Fibroblast of upper back skin (primary cell): ENCODE data around the gene PLXDC2.
"Not testable (repeated sequence)": the region's sequence is repeated elsewhere in the genome, so short reads cannot be mapped to it uniquely, and the experiment has no call there.

Experiments used
- DNase-seq: peaks from one replicate; pipeline ENCODE4 v3.0.0-alpha.2; 2013

Gene PLXDC2

DNA sequence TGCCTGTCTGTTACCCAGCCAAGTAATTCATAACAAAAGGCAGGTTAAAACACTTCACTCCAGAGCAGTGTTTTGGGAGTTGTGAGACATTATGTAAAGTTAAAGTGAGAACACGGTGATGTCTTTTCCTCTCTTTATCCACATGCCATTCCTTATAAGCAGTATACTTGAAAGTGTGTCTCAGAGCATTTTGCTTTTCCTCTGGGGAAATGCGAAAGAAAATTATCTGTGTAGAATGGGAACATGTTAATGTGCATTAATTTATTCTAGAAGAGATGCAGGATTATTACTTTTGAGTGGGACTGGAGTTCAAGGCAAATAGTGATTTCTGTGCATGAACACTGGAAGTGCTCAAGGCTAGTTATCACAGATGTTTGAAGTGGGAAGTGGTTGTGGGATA, 170.4 kb downstream of the PLXDC2 start:
- no peak for DNase-seq

DNA sequence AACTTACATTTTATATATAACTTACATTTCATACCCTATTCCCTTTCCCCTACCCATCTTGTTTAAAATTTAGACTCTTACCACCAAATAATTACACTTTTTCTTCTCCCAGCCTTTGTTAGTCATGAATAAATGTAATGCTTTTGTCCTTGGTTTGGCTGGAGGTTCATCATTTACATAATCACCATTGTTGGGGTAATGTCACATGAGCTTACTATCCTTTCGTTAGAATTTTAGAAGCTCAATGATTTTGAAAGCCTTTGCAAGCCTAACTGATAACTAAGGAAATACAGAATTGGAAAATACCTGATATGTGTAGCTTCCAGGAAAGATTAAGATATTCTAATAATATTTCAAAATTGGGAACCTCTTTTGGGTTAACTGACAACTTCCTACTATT, 171.7 kb downstream of the PLXDC2 start:
- DNase-seq, result no peak

DNA sequence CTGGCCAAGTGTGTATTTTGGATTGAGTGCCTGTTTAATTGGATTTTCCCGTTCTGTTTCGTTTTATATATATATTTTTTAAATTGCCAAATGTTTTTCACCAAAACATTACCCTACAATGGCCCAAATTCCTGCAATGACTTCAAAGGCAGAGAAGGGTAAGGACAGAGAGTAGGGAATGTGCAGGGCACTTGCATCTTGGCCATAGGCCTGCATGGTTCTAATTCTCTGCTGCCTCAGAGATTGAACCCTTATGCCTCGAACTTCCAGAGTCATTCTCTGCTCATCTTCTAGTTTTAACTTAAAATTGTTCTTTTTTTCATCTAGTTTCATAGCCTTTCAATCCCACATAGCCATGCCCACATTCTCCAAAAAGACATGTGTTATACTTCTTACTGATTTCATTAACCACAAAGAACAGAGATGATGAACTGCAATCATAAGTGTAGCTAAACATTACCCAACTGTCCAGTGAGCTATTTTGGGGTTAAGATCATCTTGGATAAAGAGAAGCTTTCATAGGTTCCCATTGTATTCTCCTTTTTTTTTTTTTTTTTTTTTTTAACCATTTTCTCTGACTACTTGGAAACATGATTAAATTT, 177.6 kb downstream of the PLXDC2 start:
- peak; percentile 81 for DNase-seq

DNA sequence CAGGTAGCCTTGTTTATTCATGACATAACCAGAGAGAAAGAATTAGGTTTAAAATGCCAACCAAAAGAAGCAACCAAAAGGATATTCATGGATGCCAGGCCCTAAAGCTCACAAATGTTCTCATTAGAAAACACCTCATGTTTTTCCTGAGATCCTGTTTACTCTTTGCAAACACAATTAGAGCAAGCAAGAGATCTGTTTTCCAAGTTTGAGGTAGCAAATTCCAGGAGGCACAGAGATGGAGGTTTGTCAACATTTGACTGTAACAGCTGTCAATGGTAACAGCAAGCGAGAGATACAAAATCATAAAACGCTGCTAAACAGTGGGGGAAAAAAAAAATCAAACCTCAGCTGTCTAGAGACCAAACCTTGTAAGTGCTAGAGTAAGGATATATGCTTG, 182.2 kb downstream of the PLXDC2 start:
- no peak for DNase-seq

DNA sequence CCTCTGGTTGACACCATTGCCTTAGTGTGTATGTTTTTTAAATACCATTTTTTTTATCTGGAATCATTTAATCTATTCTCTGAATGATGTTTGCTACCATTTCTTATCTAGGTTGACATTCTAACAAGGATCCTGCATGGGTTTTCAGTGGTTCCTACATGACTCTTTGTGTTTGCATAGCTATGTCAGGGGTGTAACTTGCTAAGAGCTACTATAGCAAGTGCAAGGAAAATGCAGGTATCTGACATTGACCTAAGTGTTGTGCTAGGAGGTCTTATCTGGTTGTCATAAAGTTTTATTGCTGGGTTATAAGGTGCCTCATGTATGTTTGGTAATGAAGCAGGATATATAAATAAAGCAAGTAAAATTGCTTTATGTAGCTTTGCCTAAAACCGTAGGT, 183.2 kb downstream of the PLXDC2 start:
- no peak for DNase-seq

DNA sequence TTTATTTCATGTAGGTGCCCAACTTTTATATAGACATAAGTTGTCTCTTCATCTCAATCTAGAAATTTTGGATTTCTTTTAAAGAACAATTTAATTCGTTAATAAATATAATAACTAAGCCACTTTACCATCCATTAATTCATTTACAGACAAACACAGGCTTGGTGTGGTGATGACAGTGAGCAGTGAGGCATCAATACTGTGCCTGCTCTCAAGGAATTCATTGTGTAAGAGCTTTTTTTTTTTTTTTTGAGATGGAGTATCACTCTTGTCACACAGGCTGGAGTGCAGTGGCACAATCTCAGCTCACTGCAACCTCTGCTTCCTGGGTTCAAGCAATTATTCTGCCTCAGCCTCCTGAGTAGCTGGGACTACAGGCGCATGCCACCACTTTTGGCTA, 185.8 kb downstream of the PLXDC2 start:
- not testable (repeated sequence) for DNase-seq

DNA sequence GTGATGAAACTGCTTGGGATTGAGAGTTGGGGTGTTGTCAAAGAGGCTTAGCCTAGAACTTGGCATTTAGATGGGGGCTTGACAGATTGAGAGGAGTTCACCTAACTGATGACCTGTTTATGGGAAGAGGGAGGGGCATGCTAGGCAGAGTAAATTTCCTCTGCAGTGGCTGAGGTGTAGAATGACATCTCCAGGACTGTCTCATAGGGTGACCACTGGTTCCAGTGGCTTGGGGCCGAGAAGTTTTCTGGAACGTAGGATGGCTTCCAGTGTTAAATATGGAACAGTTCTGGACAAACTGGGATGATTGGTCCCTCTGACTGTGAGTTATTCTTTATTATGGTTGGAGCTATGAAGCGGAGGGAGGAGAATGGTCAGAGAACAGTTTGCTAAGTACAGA, 186.4 kb downstream of the PLXDC2 start:
- no peak for DNase-seq

DNA sequence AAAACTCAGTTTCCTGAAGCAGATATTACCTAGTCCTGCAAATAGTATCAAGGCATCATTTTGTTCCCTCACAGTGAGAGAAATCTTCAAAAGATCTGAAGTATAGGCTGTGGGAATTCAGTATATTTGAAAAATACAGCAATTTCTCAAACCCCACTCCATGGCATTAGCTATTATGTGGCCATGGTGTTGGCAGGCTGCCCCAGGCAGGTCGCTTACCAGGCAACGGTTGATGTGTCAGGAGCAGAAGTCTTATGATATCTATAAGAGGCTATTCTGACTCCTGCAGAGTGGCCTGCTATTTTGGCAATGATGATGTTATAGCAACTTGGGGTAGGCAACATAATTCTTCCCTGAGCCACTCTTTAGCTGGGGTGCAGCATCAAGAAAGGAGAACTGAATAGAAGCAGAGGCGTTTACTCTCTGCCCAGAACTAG, 187.9 kb downstream of the PLXDC2 start:
- DNase-seq, result peak; percentile 53

DNA sequence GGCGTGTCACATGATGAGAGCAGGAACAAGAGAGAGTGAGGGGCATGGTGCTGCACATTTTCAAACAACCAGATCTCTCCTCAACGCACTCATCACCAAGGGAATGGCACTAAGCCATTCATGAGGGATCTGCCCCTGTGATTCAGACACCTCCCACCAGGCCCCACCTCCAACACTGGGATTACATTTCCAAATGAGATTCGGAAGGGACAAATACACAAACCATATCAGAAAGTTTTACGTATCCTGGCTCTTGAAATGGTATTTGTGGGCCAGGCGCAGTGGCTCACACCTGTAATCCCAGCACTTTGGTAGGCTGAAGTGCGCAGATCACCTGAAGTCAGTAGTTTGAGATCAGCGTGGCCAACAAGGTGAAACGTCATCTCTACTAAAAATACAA, 189.4 kb downstream of the PLXDC2 start:
- DNase-seq, result no peak

DNA sequence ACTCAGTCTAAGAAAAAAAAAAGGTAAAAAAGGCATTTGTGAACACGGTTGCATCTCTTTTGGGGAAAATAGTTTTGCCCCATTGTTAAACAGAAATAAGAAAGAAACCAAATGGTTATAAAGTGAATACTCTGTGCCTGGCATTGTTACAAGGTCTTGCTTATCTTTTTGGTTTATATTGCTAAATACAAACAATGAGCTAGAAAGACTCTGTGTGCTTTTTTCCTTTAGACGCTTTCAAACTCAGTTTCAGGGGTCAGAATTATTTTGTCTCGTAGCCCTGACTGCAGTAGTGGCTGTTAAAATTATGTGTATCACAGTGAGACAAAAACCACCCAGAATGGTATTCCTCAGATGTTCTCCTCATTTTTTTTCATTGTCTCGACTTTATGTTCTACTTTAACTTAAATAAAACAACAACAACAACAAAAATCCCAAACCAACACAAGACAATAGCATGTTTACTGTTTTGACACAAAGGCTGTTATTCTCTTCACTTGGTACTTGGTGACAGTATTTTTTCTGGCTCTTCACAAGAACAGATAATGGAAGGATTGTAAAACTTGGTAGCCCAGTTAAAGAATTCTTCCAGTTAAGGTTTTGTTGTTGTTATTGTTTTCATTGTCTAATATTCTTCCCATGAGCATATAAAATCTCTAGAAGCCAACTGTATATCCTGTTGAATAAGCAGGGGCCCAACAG, 190.1 kb downstream of the PLXDC2 start:
- no peak for DNase-seq

DNA sequence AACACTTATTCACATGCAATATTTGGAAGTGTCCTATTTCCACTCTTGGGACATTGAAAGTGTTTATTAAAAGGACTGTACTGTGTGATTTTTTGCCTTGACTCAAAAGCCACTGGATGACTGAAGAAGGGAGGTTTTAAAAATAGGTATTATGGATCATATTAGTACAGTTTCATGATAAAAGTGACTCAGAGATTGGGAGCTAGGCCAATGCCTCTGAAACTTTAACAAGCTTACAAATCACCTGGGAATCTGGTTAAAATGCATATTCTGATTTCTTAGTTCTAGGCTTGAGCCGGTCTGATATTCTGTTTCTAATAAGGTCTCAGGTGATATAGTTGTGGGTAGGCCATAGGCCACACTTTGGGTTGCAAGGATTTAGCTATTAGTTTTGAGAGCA, 191.2 kb downstream of the PLXDC2 start:
- DNase-seq, result peak; percentile 76

DNA sequence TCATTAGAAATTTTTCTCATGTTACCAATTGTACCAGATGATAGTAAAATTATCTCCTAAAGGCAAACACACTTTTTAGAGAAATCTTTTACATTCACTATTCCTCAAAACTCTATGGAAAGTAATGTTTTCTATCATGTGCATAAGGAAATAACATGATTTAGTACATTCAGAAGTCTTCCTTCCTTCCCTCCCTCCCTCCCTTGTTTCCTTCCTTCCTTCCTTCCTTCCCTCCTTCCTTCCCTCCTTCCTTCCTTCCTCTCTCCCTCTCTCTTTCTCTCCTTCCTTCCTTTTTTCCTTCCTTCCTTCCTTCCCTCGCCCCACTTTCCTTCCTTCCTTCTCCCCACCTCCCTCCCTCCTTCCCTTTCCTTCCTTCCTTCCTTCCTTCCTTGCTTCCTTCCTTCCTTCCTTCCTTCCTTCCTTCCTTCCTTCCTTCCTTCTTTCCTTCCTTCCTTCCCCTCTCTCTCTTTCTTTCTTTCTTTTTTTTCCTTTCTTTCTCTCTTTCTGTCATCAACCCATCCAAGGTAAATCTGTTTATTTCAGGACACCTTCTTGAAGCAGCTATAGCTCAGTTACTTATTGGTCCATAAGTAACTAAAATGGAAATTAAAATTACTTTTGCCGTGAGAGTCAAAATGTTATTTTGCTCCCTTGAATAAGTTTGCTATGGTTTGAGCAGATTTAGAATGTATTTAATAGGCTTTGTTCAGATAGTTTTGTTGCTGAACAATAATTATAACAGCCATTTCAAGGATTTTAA, 197.9 kb downstream of the PLXDC2 start:
- DNase-seq, result no peak

DNA sequence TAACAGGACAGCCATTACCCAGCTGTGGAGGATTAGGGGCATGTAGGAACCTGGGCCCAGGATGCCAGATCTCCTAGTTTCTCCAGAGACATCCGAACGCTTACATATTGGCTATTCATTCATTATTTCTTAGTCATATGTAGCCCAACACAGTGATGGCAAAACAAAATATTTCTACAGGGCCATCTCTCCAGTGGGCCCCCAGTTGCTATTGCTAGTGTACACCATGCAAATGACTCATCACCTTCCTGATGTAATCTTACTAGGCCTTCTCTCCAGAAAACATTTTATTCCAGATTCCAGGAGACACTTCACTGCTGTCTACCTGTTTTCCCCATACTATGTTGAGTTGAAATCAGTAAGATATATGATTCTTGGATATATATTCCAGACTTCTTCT, 201.7 kb downstream of the PLXDC2 start:
- peak; percentile 30 for DNase-seq

DNA sequence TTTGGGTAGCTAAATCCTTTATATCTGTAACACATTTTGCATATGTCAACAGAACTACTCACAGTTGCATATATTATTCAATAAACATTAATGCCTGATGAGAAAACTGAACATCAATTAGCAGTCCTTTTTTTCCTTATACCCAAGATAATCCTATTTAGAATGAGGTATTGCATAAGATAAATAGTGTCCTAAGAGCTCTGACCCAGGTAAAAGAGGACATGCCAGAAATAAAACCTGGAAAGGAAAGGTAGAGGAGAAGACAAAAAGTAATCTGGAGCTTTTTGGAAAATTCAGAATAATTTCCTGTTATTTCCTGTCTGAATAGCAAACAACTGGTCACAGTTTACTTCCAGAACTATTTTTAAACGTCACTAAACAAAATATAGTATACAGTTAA, 204.4 kb downstream of the PLXDC2 start:
- no peak for DNase-seq

DNA sequence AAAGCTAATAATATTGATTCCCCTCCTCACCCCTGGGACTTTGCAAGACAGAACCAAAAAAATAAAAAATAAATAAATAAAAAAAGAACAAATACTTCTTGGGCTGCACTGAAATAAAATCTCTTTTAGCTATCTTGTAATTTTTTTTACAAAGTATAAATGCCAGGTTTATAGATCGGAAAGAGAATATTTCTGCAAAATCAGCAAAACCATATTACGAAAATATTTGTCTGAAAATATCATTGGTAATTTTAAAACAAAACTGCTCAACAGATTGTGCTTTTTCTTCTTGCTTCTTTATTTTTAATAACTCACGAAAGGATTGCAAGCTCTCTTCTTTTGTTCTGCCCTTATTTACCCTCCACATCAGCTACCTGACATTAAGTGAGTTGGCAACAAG, 213.3 kb downstream of the PLXDC2 start:
- DNase-seq, result no peak

DNA sequence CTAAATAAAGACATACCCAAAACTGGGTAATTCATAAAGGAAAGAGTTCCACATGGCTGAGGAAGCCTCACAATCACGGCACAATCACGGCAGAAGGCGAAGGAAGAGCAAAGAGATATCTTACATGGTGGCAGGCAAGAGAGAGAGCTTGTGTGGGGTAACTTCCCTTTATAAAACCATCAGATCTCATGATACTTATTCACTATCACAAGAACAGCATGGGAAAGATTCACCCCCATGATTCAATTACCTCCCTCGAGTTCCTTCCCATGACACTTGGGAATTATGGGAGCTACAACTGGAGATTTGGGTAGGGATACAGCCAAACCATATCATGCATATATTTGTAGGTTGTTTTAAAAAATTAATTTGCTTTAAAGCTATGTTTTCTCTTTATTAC, 217.2 kb downstream of the PLXDC2 start:
- no peak for DNase-seq

DNA sequence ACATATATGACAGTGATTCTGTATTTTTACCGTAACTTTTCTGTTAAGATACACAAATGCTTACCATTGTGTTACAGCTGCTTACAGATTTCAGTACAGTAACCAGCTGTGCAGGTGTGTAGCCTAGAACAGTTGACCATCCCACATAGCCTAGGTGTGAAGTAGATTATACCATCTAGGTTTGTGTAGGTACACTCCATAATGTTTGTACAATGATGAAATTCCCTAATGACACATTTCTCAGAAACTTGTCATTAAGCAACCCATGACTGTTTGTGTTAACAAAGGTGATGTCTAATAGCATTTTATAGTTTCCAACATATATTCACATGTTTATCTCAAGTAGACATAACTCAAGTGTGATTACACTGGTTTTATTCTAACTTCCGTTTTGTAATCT, 218.5 kb downstream of the PLXDC2 start:
- no peak for DNase-seq

DNA sequence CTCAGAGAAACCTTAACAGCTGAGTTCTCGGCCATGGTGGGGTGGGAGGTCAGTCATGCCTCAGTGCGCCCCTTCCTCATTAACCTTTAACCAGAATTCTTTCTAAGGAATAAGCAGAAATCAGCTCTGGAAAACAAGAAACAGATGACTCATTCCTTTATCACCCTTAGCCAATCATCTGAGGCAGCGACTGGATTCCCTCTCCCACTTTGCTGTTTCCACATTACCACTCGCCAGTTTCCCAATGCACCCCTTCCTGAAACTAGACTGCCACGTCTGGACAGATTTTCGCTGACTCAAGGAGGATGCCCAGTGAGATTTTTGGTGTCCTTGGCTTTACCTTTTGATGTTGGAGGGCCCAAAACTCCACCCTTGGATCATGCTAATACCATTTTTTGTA, 223.8 kb downstream of the PLXDC2 start:
- no peak for DNase-seq

DNA sequence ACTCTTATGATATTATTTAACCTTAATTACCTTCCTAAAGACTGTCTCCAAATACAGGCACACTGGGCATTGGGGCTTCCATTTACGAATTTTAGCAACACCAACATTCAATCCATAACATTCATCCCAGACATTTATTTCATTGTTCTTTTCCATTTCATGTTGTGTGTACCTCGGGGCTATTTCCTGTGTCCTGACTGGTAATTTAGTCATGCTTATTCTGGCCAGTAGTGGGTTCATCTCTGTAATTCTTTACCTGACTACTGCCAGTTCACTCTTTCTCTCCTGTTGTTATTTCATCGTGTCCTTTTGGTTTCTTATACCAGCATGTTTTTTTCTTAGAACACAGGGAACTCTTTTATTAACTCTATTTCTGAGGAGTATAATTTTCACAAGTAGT, 225.7 kb downstream of the PLXDC2 start:
- DNase-seq, result no peak

DNA sequence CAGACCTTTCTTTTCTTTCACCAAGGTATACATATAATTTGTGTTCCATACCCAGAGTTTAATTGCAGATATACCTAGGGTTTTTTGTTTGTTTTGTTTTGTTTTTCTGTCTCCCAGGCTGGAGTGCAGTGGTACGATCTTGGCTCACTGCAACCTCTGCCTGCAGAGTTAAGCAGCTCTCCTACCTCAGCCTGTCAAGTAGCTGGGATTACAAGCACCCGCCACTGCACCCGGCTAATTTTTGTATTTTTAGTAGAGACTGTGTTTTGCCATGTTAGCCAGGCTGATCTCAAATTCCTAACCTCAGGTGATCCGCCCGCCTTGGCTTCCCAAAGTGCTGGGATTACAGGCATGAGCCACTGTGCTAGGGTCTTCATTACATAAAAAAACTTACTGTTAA, 228.9 kb downstream of the PLXDC2 start:
- DNase-seq, result not testable (repeated sequence)

DNA sequence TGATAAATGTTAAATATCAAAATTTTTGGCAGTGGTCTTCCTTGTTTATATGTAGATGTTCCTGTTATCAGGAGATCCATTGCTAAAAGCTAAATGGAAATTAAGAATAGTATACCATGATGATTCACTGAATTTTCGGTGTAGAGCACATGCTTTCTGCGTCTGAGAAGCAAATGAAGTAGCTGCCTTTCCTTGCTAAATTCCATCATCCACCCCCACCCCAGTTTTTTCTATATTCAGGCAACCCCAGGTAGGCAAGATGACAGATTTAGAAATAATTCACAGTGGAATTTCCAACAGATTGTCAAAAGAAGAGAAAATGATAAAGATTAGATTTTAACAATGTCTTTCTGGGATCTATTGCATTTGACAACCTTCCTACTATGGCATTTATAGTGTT, 231.9 kb downstream of the PLXDC2 start:
- no peak for DNase-seq

DNA sequence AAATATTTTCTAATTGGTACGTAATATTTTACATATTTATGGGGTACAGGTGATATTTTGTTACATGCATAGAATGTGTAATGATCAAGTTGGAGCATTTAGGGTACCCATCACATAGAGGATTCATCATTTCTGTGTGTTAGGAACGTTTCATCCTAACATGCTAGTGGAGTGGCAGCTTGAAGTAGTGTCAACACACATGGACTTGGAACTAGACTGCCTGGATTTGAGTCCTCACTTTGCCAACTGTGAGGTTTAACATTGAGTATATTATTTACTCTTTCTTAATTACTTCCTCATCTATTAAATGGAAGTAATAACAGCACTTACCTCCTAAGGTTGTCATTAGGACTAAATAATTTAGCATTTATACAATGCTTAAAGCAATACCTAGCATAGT, 241.9 kb downstream of the PLXDC2 start:
- DNase-seq, result no peak

DNA sequence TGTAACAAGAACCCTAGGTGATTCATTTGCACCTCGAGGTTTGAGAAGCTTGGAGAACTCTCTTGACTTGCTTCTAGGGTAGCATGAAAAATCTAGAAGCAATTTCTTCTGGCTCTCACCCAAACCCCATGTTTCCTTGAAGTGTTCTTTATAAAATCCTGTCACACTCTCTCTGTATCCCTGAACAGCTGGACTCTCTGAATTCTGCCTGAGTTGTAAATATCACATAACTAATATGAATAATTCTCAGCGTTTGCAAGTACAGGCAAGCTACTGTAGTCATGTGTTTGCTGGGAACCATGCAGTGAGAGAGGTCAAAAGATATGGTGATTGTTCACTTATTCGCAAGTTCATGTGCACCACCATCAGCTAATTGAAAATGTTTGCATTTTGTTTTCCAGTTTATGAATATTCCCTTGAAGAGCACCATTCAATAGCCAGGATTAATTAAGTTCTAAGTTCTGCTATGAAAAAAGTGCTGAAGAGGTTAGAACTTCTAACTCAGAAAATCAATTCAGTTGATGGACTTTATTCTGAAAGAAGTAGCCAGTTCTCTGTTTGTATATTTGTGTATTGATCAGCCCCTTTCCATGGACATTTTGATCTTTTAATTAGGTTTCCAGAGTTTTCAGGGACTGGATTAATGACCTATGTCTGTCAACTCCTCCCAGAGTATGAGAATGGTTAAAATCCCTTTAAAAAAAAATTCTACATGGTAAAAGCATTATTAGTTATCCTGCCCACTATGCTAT, 243.0 kb downstream of the PLXDC2 start:
- DNase-seq, result peak; percentile 71

DNA sequence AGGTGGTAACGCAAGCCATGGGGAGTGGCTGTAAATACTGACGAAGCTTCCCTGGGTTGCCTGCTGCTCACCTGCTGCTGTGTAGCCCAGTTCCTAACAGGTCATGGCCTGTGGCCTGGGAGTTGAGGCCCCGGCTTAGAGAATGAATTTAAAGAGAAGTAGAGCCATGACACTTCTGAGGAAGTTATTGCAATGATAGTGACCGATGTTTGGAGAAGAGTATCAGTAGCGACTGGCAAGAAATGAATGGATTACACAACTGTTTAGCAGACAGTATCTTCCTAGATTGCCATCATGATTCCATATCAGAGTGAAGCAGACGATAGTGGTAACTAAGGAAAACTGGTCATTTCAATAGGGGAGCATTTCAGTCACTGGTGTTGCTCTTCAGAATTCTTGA, 249.6 kb downstream of the PLXDC2 start:
- DNase-seq, result no peak
